ENCODE measurements around the gene AMH.
A peak's percentile ranks its signal among the peaks of the same experiment; 100 is the strongest.

The AMH gene

GRCh38 chr19:2248136-2249009, 750 bp upstream of the AMH start:
- no peak for DNase-seq

GRCh38 chr19:2249880-2250765, 1.0 kb downstream of the AMH start:
- no peak for DNase-seq

GRCh38 chr19:2250766-2251105, 1.6 kb downstream of the AMH start:
- no peak for DNase-seq

GRCh38 chr19:2251106-2252054, 2.3 kb downstream of the AMH start:
- DNase-seq = no peak

- no peak for DNase-seq
These were observed 3.1 kb downstream of the AMH start for GRCh38 chr19:2252055-2252796.

- DNase-seq = no peak
These were observed 3.6 kb downstream of the AMH start for GRCh38 chr19:2252797-2253105.

GRCh38 chr19:2253106-2254063, 4.3 kb downstream of the AMH start:
- no peak for DNase-seq

- DNase-seq = no peak
These were observed 5.1 kb downstream of the AMH start for GRCh38 chr19:2254064-2254872.

GRCh38 chr19:2255112-2255845, 6.2 kb downstream of the AMH start:
- no peak for DNase-seq

- no peak for DNase-seq
These were observed 7.0 kb downstream of the AMH start, which contains the start of gene JSRP1 for GRCh38 chr19:2255982-2256685. Gene JSRP1 (minus strand): TSS chr19:2256417. CDS start chr19:2255314, 1,103 bp downstream.

GRCh38 chr19:2259336-2259735, 10.2 kb downstream of the AMH start:
- no peak for DNase-seq

GRCh38 chr19:2260341-2260805, 11.2 kb downstream of the AMH start:
- no peak for DNase-seq

GRCh38 chr19:2261438-2262172, 12.5 kb downstream of the AMH start:
- peak in 1 of 56 donors; percentile 22 for DNase-seq

GRCh38 chr19:2266183-2266993, 17.3 kb downstream of the AMH start:
- peak in 48 of 56 donors; percentile 9 to 80 (median 38) for DNase-seq

- DNase-seq = no peak
These were observed 19.3 kb downstream of the AMH start for GRCh38 chr19:2268480-2268830.

Data from nucleus accumbens (tissue), 56 donors.